GM12878 (cell line): Measurements from ENCODE around the gene HS3ST3A1. TPM values are rescaled to one million over a fixed set of nuclear protein-coding genes. Genes with fewer than 3 reads are reported as not detected.

Source experiments
- ATAC-seq: fragments of 200-7000 bp; cut with Tn5 transposase; 3 replicates; pipeline ENCODE4 v1.9.1; 2020; ENCODE audit warnings: mild to moderate bottlenecking, moderate library complexity
- BruUV-seq: library from RNA; stranded (reverse); fragments of 400-500 nt; replicated peaks from 2 replicates; lab custom pipeline; 2021; lab: Mats Ljungman, UMichigan
- CTCF ChIA-PET: fragments of 300-600 bp; sonication (Branson Sonifier 250); formaldehyde crosslinking; extraction: SDS; loops from one replicate; lab custom pipeline; 2021; ENCODE audit warnings: inconsistent platforms; lab: Yijun Ruan, JAX
- POLR2A ChIA-PET: fragments of 350-600 bp; formaldehyde crosslinking; extraction: SDS; loops from one replicate; lab custom pipeline; 2021; ENCODE audit warnings: inconsistent platforms; lab: Charles Lee
- RAD21 ChIA-PET: fragments of 300-600 bp; sonication (Branson Sonifier 250); formaldehyde crosslinking; loops from one replicate; lab custom pipeline; 2023; ENCODE audit warnings: antibody characterized with exemption; ENCODE audit not compliant: unreplicated experiment; lab: Charles Lee
- SMC1A ChIA-PET: fragments of 300-600 bp; sonication (Branson Sonifier 250); formaldehyde crosslinking; loops from one replicate; lab custom pipeline; 2023; ENCODE audit not compliant: unreplicated experiment, uncharacterized antibody; lab: Charles Lee
- DNase-seq: peaks from one replicate; pipeline ENCODE4 v3.0.0-alpha.2; 2011; ENCODE audit warnings: low read depth, low spot score
- FAIRE-seq: peaks from 3 replicates; lab custom pipeline; 2011; peaks lifted over from hg19 to GRCh38; lab: Jason Lieb, UNC
- H2AFZ ChIP-seq: 2 replicates; pipeline ENCODE4 v1.6.0; 2011; ENCODE audit warnings: low read depth, low read length, control low read depth; ENCODE audit not compliant: control insufficient read depth
- H3K27ac ChIP-seq: 2 replicates; pipeline ENCODE4 v1.5.1; 2011; ENCODE audit warnings: control low read depth; ENCODE audit not compliant: control insufficient read depth, insufficient read depth
- H3K27me3 ChIP-seq, 2 experiments: replicated peaks in 1 of 2; 2 replicates each; pipeline versions ENCODE4 v1.6.0 to v1.6.1; 2011; ENCODE audit warnings: low read length in 1 of 2; ENCODE audit not compliant: control insufficient read depth in 2 of 2, insufficient read depth in 2 of 2
- H3K36me3 ChIP-seq, 2 experiments: 2 replicates each; pipeline ENCODE4 v1.5.1; 2011; ENCODE audit warnings: low read length in 1 of 2; ENCODE audit not compliant: control insufficient read depth in 2 of 2, insufficient read depth in 2 of 2
- H3K4me1 ChIP-seq: 2 replicates; pipeline ENCODE4 v1.6.1; 2011; ENCODE audit warnings: mild to moderate bottlenecking, low read length, moderate library complexity, mixed read lengths; ENCODE audit not compliant: control insufficient read depth, insufficient read depth
- H3K4me2 ChIP-seq: 2 replicates; pipeline ENCODE4 v1.6.0; 2011; ENCODE audit warnings: control low read depth; ENCODE audit not compliant: control insufficient read depth, insufficient read depth
- H3K4me3 ChIP-seq: fragments of 200-600 bp; sonication (generic); 2 replicates; pipeline ENCODE4 v1.5.1; 2016
- H3K79me2 ChIP-seq: 2 replicates; pipeline ENCODE4 v1.6.0; 2011; ENCODE audit warnings: low read length; ENCODE audit not compliant: control insufficient read depth, insufficient read depth
- H3K9ac ChIP-seq: 2 replicates; pipeline ENCODE4 v1.8.0; 2011; ENCODE audit warnings: low read length, control low read depth, mixed read lengths; ENCODE audit not compliant: control insufficient read depth, insufficient read depth
- H3K9me3 ChIP-seq: replicated peaks from 3 replicates; pipeline ENCODE4 v1.5.1; 2011; ENCODE audit warnings: mild to moderate bottlenecking, low read length; ENCODE audit not compliant: control insufficient read depth, insufficient read depth
- H4K20me1 ChIP-seq: 2 replicates; pipeline ENCODE4 v1.6.0; 2011; ENCODE audit not compliant: control insufficient read depth, insufficient read depth
- FOXK2 ChIP-seq: fragments of 450-650 bp; IDR thresholded peaks from 2 replicates; pipeline ENCODE4 v1.6.1; 2017; ENCODE audit warnings: mild to moderate bottlenecking, moderate library complexity
- IKZF2 ChIP-seq, 2 experiments: fragments of 450-650 bp; IDR thresholded peaks; 2 replicates each; pipeline ENCODE4 v1.6.1; 2017; ENCODE audit warnings: mild to moderate bottlenecking in 2 of 2, moderate library complexity in 2 of 2
- POLR2A ChIP-seq: IDR thresholded peaks from 2 replicates; pipeline ENCODE4 v1.6.1; 2011; ENCODE audit warnings: low read depth, mild to moderate bottlenecking, low read length
- RAD51 ChIP-seq: fragments of 450-650 bp; IDR thresholded peaks from 2 replicates; pipeline ENCODE4 v1.6.1; 2016; ENCODE audit warnings: moderate library complexity, mild to moderate bottlenecking, inconsistent platforms
- SIN3A ChIP-seq: IDR thresholded peaks from 2 replicates; pipeline ENCODE4 v1.6.1; 2012; ENCODE audit warnings: low read depth, low read length, improper control_type of control experiment
- SPI1 ChIP-seq: IDR thresholded peaks from 2 replicates; pipeline ENCODE4 v1.6.1; 2011; ENCODE audit warnings: low read depth, mild to moderate bottlenecking, low read length, moderate library complexity, borderline replicate concordance; ENCODE audit not compliant: insufficient read depth
- STAT3 ChIP-seq: IDR thresholded peaks from 2 replicates; pipeline ENCODE4 v1.6.1; 2011; ENCODE audit warnings: low read depth, low read length, improper control_type of control experiment
- TARDBP ChIP-seq: IDR thresholded peaks from 2 replicates; pipeline ENCODE4 v1.6.1; 2016; ENCODE audit warnings: borderline replicate concordance
- ZNF24 ChIP-seq: fragments of 450-650 bp; IDR thresholded peaks from 2 replicates; pipeline ENCODE4 v1.6.1; 2017; ENCODE audit warnings: antibody characterized with exemption, mild to moderate bottlenecking
- WGBS: methylation state at CpG from one replicate; pipeline ENCODE4 v1.1.6; 2016; ENCODE audit warnings: low lambda C conversion rate; ENCODE audit not compliant: insufficient replicate concordance, insufficient coverage; ENCODE audit errors: missing lambda C conversion rate; 5-methylcytosine and 5-hydroxymethylcytosine counted together
- in situ Hi-C: fragments of 300-500 bp; cut with MboI; formaldehyde crosslinking; loops from 9 replicates; pipeline ENCODE4 v1.14.3; 2018; ENCODE audit warnings: mixed read lengths
- intact Hi-C: fragments of 100-400 bp; cut with micrococcal nuclease; formaldehyde crosslinking; loops from one replicate; pipeline ENCODE4 v1.14.2; 2022; ENCODE audit not compliant: unreplicated experiment
- polyA plus RNA-seq, 11 experiments: library from polyadenylated mRNA; depleted of rRNA in 4 of 11; unstranded in 6 of 11; stranded (reverse) in 5 of 11; fragments of >200 nt; fragmentation: Nextera tagmentation in 4 of 11; fragmentation: Illumina TruSeq in 1 of 11; extraction: Ambion mirVana in 4 of 11; extraction: Trizol in 1 of 11; gene quantifications; 1 replicate in 1 of 11; 2 replicates in 10 of 11; pipeline versions ENCODE4 v1.2.1 to v1.2.3, GENCODE V29; 2011 to 2016; ENCODE audit warnings: inconsistent platforms in 2 of 11, missing spikeins in 2 of 11, low read depth in 1 of 11
- total RNA-seq, 4 experiments: library from RNA; depleted of rRNA in 3 of 4; stranded (reverse); fragments of >200 nt in 3 of 4; fragmentation: Illumina TruSeq in 1 of 4; extraction: Trizol in 1 of 4; gene quantifications; 2 replicates each; pipeline versions ENCODE4 v1.2.1 to v1.2.3, GENCODE V29; 2013 to 2021

The HS3ST3A1 gene
- total and polyA plus RNA-seq, 10 of the 15 experiments (the other 5 are each of a cell fraction or from before 2014, with no cell fraction given): 0.24 to 0.26 TPM; not detected in 8

DNA sequence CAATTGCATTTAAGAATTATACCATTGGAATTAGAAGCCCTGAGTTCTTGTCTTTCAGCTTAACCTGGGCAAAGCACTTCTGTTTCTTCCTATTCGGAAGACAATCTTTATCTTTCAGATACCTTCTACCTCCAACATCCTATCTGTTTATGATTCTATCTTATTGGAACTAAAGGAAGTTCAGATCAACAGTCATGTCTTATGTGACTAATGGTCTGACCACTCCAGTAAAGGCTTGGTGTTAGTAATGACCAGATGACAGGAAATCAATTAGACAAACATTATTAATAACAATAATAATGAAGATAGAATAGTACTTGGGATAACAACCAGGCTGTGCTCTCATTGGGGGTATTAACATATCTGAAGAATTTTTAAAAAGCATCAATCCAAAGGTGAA lies 11.3 kb downstream of the HS3ST3A1 start:
- no peak overlapping the region for H3K27ac ChIP-seq
- no peaks in the 10 kb centered on the region for H3K4me1 ChIP-seq
- FAIRE-seq (no peak), ATAC-seq (no peak), DNase-seq (no peak)
- no peak overlapping the region for H3K9ac ChIP-seq
- TF ChIP-seq TARDBP (no peak), RAD51 (no peak), IKZF2 (IDR thresholded peaks at IDR 0.05) (no peak), SIN3A (no peak), FOXK2 (no peak), ZNF24 (no peak), STAT3 (no peak), POLR2A (no peak), SPI1 (no peak)
- RAD21 ChIA-PET: no interaction called here
- no peaks in the 10 kb centered on the region for H4K20me1 ChIP-seq
- no TSS peak for BruUV-seq
- no peaks in the 10 kb centered on the region for H3K27me3 ChIP-seq
- H3K9me3 ChIP-seq: no peaks in the 10 kb centered on the region
- 41% methylated on average over 1 of the region's 1 CpG for WGBS
- H3K36me3 ChIP-seq: no peaks in the 10 kb centered on the region
- in situ Hi-C loops: loop anchor here (5.0 kb wide), 2 partner anchors 722 to 1337 kb away; no protein-coding TSS in a partner anchor
- no peaks in the 10 kb centered on the region for H3K79me2 ChIP-seq
- intact Hi-C loops: loop anchor here (10.0 kb wide), 1 partner anchor 1584 kb away; no protein-coding TSS in a partner anchor
- no peak overlapping the region for H3K4me2 ChIP-seq
- SMC1A ChIA-PET: interaction anchor here (1.7 kb wide), 1 partner anchor 21 kb away, joined by 6 read pairs; no protein-coding TSS in a partner anchor
- POLR2A ChIA-PET: interaction anchor here (0.7 kb wide), 1 partner anchor 164 kb away, joined by 3 read pairs; no protein-coding TSS in a partner anchor
- CTCF ChIA-PET: interaction anchor here (0.7 to 1.4 kb wide), 2 partner anchors 55 to 559 kb away, joined by 4 to 5 read pairs; no protein-coding TSS in a partner anchor
- no peak overlapping the region for H3K4me3 ChIP-seq
- no peak overlapping the region for H2AFZ ChIP-seq
